Ishikawa (cell line): ENCODE results near the gene PCLO.

Experiments used
- CEBPB ChIP-seq: IDR thresholded peaks from 2 replicates; pipeline ENCODE4 v1.6.1; 2012
- CREB1 ChIP-seq: IDR thresholded peaks from 2 replicates; pipeline ENCODE4 v1.6.1; 2012; ENCODE audit warnings: low read depth
- EGR1 ChIP-seq: IDR thresholded peaks from 2 replicates; pipeline ENCODE4 v1.6.1; 2012
- EP300 ChIP-seq: IDR thresholded peaks from 2 replicates; pipeline ENCODE4 v1.6.1; 2012; ENCODE audit warnings: borderline replicate concordance
- FOXM1 ChIP-seq: IDR thresholded peaks from 2 replicates; pipeline ENCODE4 v1.6.1; 2012; ENCODE audit warnings: low read depth, borderline replicate concordance
- MAX ChIP-seq: IDR thresholded peaks from 2 replicates; pipeline ENCODE4 v1.6.1; 2012
- NFIC ChIP-seq: IDR thresholded peaks from 2 replicates; pipeline ENCODE4 v1.6.1; 2012
- RAD21 ChIP-seq: IDR thresholded peaks from 2 replicates; pipeline ENCODE4 v1.6.1; 2012; ENCODE audit warnings: low read depth
- REST ChIP-seq: IDR thresholded peaks from 2 replicates; pipeline ENCODE4 v1.6.1; 2012; ENCODE audit warnings: low read depth, mild to moderate bottlenecking
- TAF1 ChIP-seq: IDR thresholded peaks from 2 replicates; pipeline ENCODE4 v1.6.1; 2012; ENCODE audit warnings: low read depth, mild to moderate bottlenecking
- TCF12 ChIP-seq: IDR thresholded peaks from 2 replicates; pipeline ENCODE4 v1.6.1; 2012; ENCODE audit warnings: low read depth
- TEAD4 ChIP-seq: IDR thresholded peaks from 2 replicates; pipeline ENCODE4 v1.6.1; 2012
- USF1 ChIP-seq: IDR thresholded peaks from 2 replicates; pipeline ENCODE4 v1.6.1; 2012
- YY1 ChIP-seq: IDR thresholded peaks from 2 replicates; pipeline ENCODE4 v1.6.1; 2012; ENCODE audit warnings: low read depth
- ZBTB7A ChIP-seq: IDR thresholded peaks from 2 replicates; pipeline ENCODE4 v1.6.1; 2012; ENCODE audit warnings: low read depth

Gene PCLO

GRCh38 chr7:83054472-83054871 is 108.2 kb downstream of the PCLO start:
- no peak for TF ChIP-seq USF1
- no peak for TF ChIP-seq CREB1
- no peak for TF ChIP-seq RAD21
- no peak for TF ChIP-seq TAF1
- no peak for TF ChIP-seq NFIC
- no peak for TF ChIP-seq EP300
- no peak for TF ChIP-seq ZBTB7A
- TF ChIP-seq YY1 = no peak
- TF ChIP-seq REST = no peak
- no peak for TF ChIP-seq EGR1
- TF ChIP-seq MAX = no peak
- no peak for TF ChIP-seq FOXM1
- TF ChIP-seq CEBPB = no peak

GRCh38 chr7:83053965-83054364 is 108.7 kb downstream of the PCLO start:
- TF ChIP-seq REST = no peak
- TF ChIP-seq CEBPB = peak; percentile 59
- TF ChIP-seq NFIC = peak; percentile 67

- no peak for TF ChIP-seq ZBTB7A
- no peak for TF ChIP-seq FOXM1
- no peak for TF ChIP-seq EGR1
- TF ChIP-seq YY1 = no peak
- TF ChIP-seq EP300 = no peak
- TF ChIP-seq TEAD4 = no peak
- no peak for TF ChIP-seq TAF1
- TF ChIP-seq MAX = no peak
- TF ChIP-seq REST = no peak
- TF ChIP-seq RAD21 = no peak
- no peak for TF ChIP-seq CEBPB
- TF ChIP-seq TCF12 = no peak
- no peak for TF ChIP-seq NFIC
- no peak for TF ChIP-seq USF1
- no peak for TF ChIP-seq CREB1
These were observed 122.2 kb downstream of the PCLO start for GRCh38 chr7:83040484-83040883.

GRCh38 chr7:83038787-83039186 is 123.9 kb downstream of the PCLO start:
- TF ChIP-seq FOXM1 (no peak), TEAD4 (no peak), YY1 (no peak), RAD21 (no peak), NFIC (no peak), MAX (no peak), USF1 (no peak)
